PC-3 (cell line): ENCODE data around the gene FAM50B. TPM values are rescaled to one million over a fixed set of nuclear protein-coding genes. Genes with fewer than 3 reads are reported as not detected.
A peak's percentile ranks its signal among the peaks of the same experiment; 100 is the strongest.

Experiments used
- ATAC-seq: fragments of 200-7000 bp; cut with Tn5 transposase; 2 replicates; pipeline ENCODE4 v1.9.1; 2020; ENCODE audit warnings: mild to moderate bottlenecking, moderate library complexity
- BruUV-seq: library from RNA; stranded (reverse); fragments of 400-500 nt; replicated peaks from 2 replicates; lab custom pipeline; 2021; lab: Mats Ljungman, UMichigan
- CTCF ChIA-PET: fragments of 300-600 bp; sonication (Branson Sonifier 250); formaldehyde crosslinking; loops from one replicate; lab custom pipeline; 2022; ENCODE audit warnings: antibody characterized with exemption; lab: Charles Lee
- POLR2A ChIA-PET: fragments of 300-600 bp; sonication (Branson Sonifier 250); formaldehyde crosslinking; loops from one replicate; lab custom pipeline; 2022; ENCODE audit warnings: antibody characterized with exemption; ENCODE audit not compliant: unreplicated experiment; lab: Charles Lee
- DNase-seq: peaks from one replicate; pipeline ENCODE4 v3.0.0-alpha.2; 2015
- H2AFZ ChIP-seq: fragments of 300-600 bp; sonication (generic); 2 replicates; pipeline ENCODE4 v1.6.0; 2016; ENCODE audit warnings: antibody characterized with exemption, low read length
- H3F3A ChIP-seq: fragments of 300-600 bp; sonication (generic); one replicate; pipeline ENCODE4 v1.6.0; 2017; ENCODE audit warnings: antibody characterized with exemption, low read length, control low read depth, mild to moderate bottlenecking; ENCODE audit not compliant: unreplicated experiment
- H3K27ac ChIP-seq: fragments of 300-600 bp; sonication (generic); 2 replicates; pipeline ENCODE4 v1.5.1; 2016; ENCODE audit warnings: mild to moderate bottlenecking, low read length
- H3K27me3 ChIP-seq: fragments of 300-600 bp; sonication (generic); 2 replicates; pipeline ENCODE4 v1.6.1; 2016; ENCODE audit warnings: low read length, mixed read lengths
- H3K36me3 ChIP-seq: fragments of 300-600 bp; sonication (generic); 2 replicates; pipeline ENCODE4 v1.6.1; 2016; ENCODE audit warnings: low read depth, mixed run types, low read length, mixed read lengths
- H3K4me1 ChIP-seq: fragments of 300-600 bp; sonication (generic); 2 replicates; pipeline ENCODE4 v1.5.1; 2016; ENCODE audit warnings: low read length; ENCODE audit not compliant: insufficient read depth
- H3K4me2 ChIP-seq: fragments of 300-600 bp; sonication (generic); 2 replicates; pipeline ENCODE4 v1.6.0; 2016; ENCODE audit warnings: low read length
- H3K4me3 ChIP-seq: fragments of 300-600 bp; sonication (generic); 2 replicates; pipeline ENCODE4 v1.5.1; 2016; ENCODE audit warnings: mild to moderate bottlenecking, low read length, mixed read lengths
- H3K79me2 ChIP-seq: fragments of 300-600 bp; sonication (generic); 2 replicates; pipeline ENCODE4 v1.6.1; 2017; ENCODE audit warnings: low read length, mixed read lengths
- H3K9ac ChIP-seq: fragments of 300-600 bp; sonication (generic); 2 replicates; pipeline ENCODE4 v1.6.0; 2016; ENCODE audit warnings: mild to moderate bottlenecking, low read length
- H3K9me2 ChIP-seq: fragments of 300-600 bp; sonication (generic); replicated peaks from 2 replicates; pipeline ENCODE4 v1.6.1; 2016; ENCODE audit warnings: mixed run types, low read length, mixed read lengths
- H3K9me3 ChIP-seq: fragments of 300-600 bp; sonication (generic); 2 replicates; pipeline ENCODE4 v1.6.1; 2016; ENCODE audit warnings: low read length, mixed read lengths
- H4K20me1 ChIP-seq: fragments of 300-600 bp; sonication (generic); 2 replicates; pipeline ENCODE4 v1.6.1; 2016; ENCODE audit warnings: low read length, mixed read lengths
- EZH2 ChIP-seq: fragments of 300-600 bp; sonication (generic); IDR thresholded peaks from one replicate; pipeline ENCODE4 v1.6.1; 2017; ENCODE audit warnings: antibody characterized with exemption, mild to moderate bottlenecking, low read length; ENCODE audit not compliant: unreplicated experiment
- EZH2phosphoT487 ChIP-seq: fragments of 300-600 bp; sonication (generic); IDR thresholded peaks from 2 replicates; pipeline ENCODE4 v1.6.1; 2018; ENCODE audit warnings: mild to moderate bottlenecking, antibody characterized with exemption, low read length, borderline replicate concordance
- intact Hi-C: fragments of 100-400 bp; cut with micrococcal nuclease; formaldehyde crosslinking; loops from 2 replicates; pipeline ENCODE4 v1.9.0; 2023
- total RNA-seq: library from RNA; depleted of rRNA; stranded (reverse); fragments of >200 nt; gene quantifications from 2 replicates; pipeline ENCODE4 v1.2.3, GENCODE V29; 2014
- TF ChIP-seq, protein P1 (sequence below): fragments of 300-600 bp; sonication (generic); conservative IDR thresholded peaks from 2 replicates; pipeline ENCODE4 v1.5.1; 2017; ENCODE audit warnings: antibody characterized with exemption, low read depth, mild to moderate bottlenecking, low read length

Gene FAM50B
- total RNA-seq, 1 experiment from 2014 or later = 8.3 TPM

DNA sequence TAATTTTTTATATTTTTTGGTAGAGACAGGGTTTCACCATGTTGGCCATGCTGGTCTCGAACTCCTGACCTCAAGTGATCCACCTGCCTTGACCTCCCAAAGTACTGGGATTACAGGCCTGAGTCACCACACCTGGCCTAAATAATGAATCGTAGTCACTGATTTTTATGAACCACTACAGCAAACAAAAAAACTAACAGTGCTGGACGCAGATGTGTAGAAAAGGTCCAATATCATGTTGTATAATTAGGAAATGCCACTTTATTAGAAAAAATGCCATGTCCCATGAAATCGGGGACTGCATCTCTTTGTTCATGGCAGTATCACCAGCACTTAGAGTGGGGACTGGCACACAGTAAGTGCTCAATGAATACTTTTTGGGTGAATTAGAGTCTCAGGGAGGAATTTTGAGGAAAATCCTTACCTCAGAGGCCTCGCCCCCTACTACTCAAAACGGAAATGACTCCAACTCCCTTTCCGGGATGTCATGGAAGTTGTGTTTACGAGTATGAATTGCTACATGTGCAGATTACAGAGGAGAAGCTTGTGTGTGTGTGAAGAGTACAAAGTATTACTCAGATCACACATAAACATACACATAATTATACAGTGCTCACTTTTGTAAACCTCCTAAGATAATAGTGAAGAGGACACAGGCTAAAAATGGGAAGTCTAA, 43.6 kb upstream of the FAM50B start:
- Histone ChIP-seq H2AFZ (peak overlapping the region; percentile 8; the same call in 1 of the 2 replicates), H3K9me2 (no peaks in the 10 kb centered on the region), H4K20me1 (no peaks in the 10 kb centered on the region), H3K4me3 (no peak overlapping the region), H3K36me3 (no peaks in the 10 kb centered on the region), H3K79me2 (no peaks in the 10 kb centered on the region), H3K27me3 (no peaks in the 10 kb centered on the region), H3K4me1 (peaks cover 47% of the 10 kb centered on the region), H3K4me2 (peak overlapping the region; percentile 35), H3K9me3 (no peaks in the 10 kb centered on the region), H3K9ac (no peak overlapping the region), H3F3A (no peaks in the 10 kb centered on the region), H3K27ac (peak overlapping the region; percentile 52)
- TF ChIP-seq, protein P1, sequence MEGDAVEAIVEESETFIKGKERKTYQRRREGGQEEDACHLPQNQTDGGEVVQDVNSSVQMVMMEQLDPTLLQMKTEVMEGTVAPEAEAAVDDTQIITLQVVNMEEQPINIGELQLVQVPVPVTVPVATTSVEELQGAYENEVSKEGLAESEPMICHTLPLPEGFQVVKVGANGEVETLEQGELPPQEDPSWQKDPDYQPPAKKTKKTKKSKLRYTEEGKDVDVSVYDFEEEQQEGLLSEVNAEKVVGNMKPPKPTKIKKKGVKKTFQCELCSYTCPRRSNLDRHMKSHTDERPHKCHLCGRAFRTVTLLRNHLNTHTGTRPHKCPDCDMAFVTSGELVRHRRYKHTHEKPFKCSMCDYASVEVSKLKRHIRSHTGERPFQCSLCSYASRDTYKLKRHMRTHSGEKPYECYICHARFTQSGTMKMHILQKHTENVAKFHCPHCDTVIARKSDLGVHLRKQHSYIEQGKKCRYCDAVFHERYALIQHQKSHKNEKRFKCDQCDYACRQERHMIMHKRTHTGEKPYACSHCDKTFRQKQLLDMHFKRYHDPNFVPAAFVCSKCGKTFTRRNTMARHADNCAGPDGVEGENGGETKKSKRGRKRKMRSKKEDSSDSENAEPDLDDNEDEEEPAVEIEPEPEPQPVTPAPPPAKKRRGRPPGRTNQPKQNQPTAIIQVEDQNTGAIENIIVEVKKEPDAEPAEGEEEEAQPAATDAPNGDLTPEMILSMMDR = no peak
- TF ChIP-seq EZH2 (no peak), EZH2phosphoT487 (no peak)
- ATAC-seq (0 out of 2 replicates have a peak, but pooled peaks have one; percentile 3), DNase-seq (peak; percentile 70)
- POLR2A ChIA-PET = no interaction called here
- no TSS peak for BruUV-seq
- intact Hi-C loops = loop anchor here (5.0 kb wide), 1 partner anchor 53 kb away; the partner anchor contains the start of gene PXDC1
- CTCF ChIA-PET = no interaction called here

GRCh38 chr6:3806169-3806922, 42.8 kb upstream of the FAM50B start:
- BruUV-seq = no TSS peak
- CTCF ChIA-PET = no interaction called here
- Histone ChIP-seq H3K27ac (peak overlapping the region; percentile 52), H3K9me2 (no peaks in the 10 kb centered on the region), H4K20me1 (no peaks in the 10 kb centered on the region), H3K9ac (no peak overlapping the region), H3K4me1 (peaks cover 52% of the 10 kb centered on the region), H3K79me2 (no peaks in the 10 kb centered on the region), H3K4me2 (peak overlapping the region; percentile 35; the same call in 1 of the 2 replicates), H3K4me3 (no peak overlapping the region), H3F3A (no peaks in the 10 kb centered on the region), H3K36me3 (no peaks in the 10 kb centered on the region), H3K9me3 (no peaks in the 10 kb centered on the region), H3K27me3 (no peaks in the 10 kb centered on the region), H2AFZ (peak overlapping the region; percentile 8; the same call in 1 of the 2 replicates)
- POLR2A ChIA-PET = no interaction called here
- DNase-seq = no peak
- ATAC-seq = no peak
- intact Hi-C loops = loop anchor here (5.0 kb wide), 1 partner anchor 54 kb away; the partner anchor contains the start of gene PXDC1
- TF ChIP-seq EZH2 (no peak), EZH2phosphoT487 (no peak)
- TF ChIP-seq, protein P1 = no peak
